PFSK-1 (cell line): ENCODE data around the gene FAM168A.

Experiments
- POLR2AphosphoS5 ChIP-seq: IDR thresholded peaks from 2 replicates; pipeline ENCODE4 v1.6.1; 2012; ENCODE audit warnings: low read depth, mild to moderate bottlenecking, control low read depth, low read length, moderate library complexity
- TAF1 ChIP-seq: IDR thresholded peaks from 2 replicates; pipeline ENCODE4 v1.6.1; 2012; ENCODE audit warnings: low read length, control low read depth, borderline replicate concordance; ENCODE audit not compliant: insufficient read depth

DNA sequence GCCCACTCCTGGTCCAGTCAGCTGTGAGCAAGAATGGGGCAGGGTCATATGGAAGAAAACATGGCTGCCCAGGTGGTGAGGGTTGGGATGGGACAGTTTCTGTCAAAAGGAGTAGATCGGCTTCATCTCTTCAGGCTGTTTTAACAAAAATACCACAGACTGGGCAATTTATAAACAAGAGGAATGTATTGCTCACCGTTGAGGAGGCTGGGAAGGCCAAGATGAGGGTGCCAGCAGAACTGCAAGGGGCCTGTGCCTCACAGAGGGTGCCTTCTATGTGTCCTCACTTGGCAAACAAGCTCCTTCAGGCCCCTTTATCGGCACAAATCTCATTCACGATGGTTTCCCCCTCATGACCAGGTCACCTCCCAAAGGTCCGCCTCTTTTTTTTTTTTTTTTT is 239.8 kb downstream of the FAM168A start:
- no peak for TF ChIP-seq TAF1
- TF ChIP-seq POLR2AphosphoS5 = no peak
